Measurements from ENCODE around the gene GPR107.
A peak's percentile ranks its signal among the peaks of the same experiment; 100 is the strongest.

Gene GPR107

GRCh38 chr9:130154816-130155215 is 101.1 kb downstream of the GPR107 start:
- Mint-ChIP-seq H3K27ac (no peak overlapping the region), H3K27me3 (no peaks in the 10 kb centered on the region), H3K4me3 (no peak overlapping the region), H3K36me3 (ENCODE audit: low read depth) (no peaks in the 10 kb centered on the region), H3K9me3 (no peaks in the 10 kb centered on the region), H3K4me1 (ENCODE audit: low read depth) (peaks cover under 1% of the 10 kb centered on the region)
- no peak for DNase-seq

GRCh38 chr9:130155647-130156046 is 101.9 kb downstream of the GPR107 start:
- Mint-ChIP-seq H3K4me3 (no peak overlapping the region), H3K27ac (no peak overlapping the region), H3K27me3 (no peaks in the 10 kb centered on the region), H3K9me3 (no peaks in the 10 kb centered on the region), H3K36me3 (ENCODE audit: low read depth) (no peaks in the 10 kb centered on the region), H3K4me1 (ENCODE audit: low read depth) (peaks cover 6% of the 10 kb centered on the region)
- no peak for DNase-seq

DNA sequence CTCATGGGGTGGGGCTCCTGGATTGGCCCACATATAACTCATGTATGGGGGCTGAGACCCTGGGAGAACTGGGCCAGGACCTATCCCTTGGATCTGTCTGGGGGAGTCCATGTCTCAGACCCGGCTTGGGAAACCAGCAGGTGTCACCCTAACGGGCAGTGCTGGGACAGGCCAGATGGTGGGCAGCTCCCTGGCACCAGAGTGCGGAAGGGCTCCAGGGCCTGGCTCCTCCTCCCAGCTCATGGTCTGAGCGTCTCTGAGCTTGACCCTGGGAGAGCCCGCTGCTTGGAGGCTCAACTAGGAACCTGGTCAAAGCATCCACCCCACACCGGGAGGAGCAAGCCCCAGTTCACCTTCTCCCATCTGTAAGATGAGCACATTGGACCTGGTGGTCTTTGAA is 103.0 kb downstream of the GPR107 start:
- Mint-ChIP-seq H3K4me1 (ENCODE audit: low read depth) (peaks cover 6% of the 10 kb centered on the region), H3K9me3 (no peaks in the 10 kb centered on the region), H3K27ac (no peak overlapping the region), H3K27me3 (no peaks in the 10 kb centered on the region), H3K36me3 (ENCODE audit: low read depth) (no peaks in the 10 kb centered on the region), H3K4me3 (no peak overlapping the region)
- DNase-seq, result no peak

GRCh38 chr9:130157079-130157478 is 103.4 kb downstream of the GPR107 start:
- Mint-ChIP-seq H3K36me3 (ENCODE audit: low read depth) (no peaks in the 10 kb centered on the region), H3K27me3 (no peaks in the 10 kb centered on the region), H3K4me1 (ENCODE audit: low read depth) (peaks cover 6% of the 10 kb centered on the region), H3K27ac (no peak overlapping the region), H3K4me3 (no peak overlapping the region), H3K9me3 (no peaks in the 10 kb centered on the region)
- DNase-seq, result no peak

- no peaks in the 10 kb centered on the region for H3K9me3 Mint-ChIP-seq
- H3K27ac Mint-ChIP-seq, result no peak overlapping the region
- no peak for DNase-seq
- no peak overlapping the region for H3K4me3 Mint-ChIP-seq
- peaks cover 6% of the 10 kb centered on the region for H3K4me1 Mint-ChIP-seq (ENCODE audit: low read depth)
- H3K27me3 Mint-ChIP-seq, result no peaks in the 10 kb centered on the region
- no peaks in the 10 kb centered on the region for H3K36me3 Mint-ChIP-seq (ENCODE audit: low read depth)
Measured at GRCh38 chr9:130158001-130158400, 104.3 kb downstream of the GPR107 start.

DNA sequence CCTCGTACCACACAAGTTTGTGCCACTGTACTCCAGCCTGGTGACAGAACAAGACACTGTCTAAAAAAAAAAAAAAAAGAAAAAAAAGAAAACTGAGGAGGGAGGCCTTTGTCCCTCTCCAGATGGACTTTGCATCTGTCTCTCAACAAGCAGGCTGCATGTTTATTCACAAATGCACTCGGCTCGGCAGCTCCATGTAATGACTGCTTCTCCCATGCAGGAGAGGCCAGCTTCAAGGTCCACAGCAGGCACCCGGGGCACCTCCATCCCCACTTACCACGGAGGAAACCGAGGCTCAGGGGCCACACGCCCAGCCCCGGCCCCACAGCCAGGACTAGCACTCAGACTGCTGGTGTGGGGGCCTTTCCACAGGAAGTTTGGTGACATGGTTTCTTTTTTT is 105.4 kb downstream of the GPR107 start:
- Mint-ChIP-seq H3K36me3 (ENCODE audit: low read depth) (no peaks in the 10 kb centered on the region), H3K9me3 (no peaks in the 10 kb centered on the region), H3K4me1 (ENCODE audit: low read depth) (peaks cover 6% of the 10 kb centered on the region), H3K27me3 (no peaks in the 10 kb centered on the region), H3K27ac (no peak overlapping the region), H3K4me3 (no peak overlapping the region)
- DNase-seq, result no peak

GRCh38 chr9:130159915-130160670 is 106.4 kb downstream of the GPR107 start:
- Mint-ChIP-seq H3K27ac (no peak overlapping the region), H3K36me3 (ENCODE audit: low read depth) (no peaks in the 10 kb centered on the region), H3K4me1 (ENCODE audit: low read depth) (peaks cover 6% of the 10 kb centered on the region), H3K27me3 (no peaks in the 10 kb centered on the region), H3K4me3 (no peak overlapping the region), H3K9me3 (no peaks in the 10 kb centered on the region)
- DNase-seq, result no peak

DNA sequence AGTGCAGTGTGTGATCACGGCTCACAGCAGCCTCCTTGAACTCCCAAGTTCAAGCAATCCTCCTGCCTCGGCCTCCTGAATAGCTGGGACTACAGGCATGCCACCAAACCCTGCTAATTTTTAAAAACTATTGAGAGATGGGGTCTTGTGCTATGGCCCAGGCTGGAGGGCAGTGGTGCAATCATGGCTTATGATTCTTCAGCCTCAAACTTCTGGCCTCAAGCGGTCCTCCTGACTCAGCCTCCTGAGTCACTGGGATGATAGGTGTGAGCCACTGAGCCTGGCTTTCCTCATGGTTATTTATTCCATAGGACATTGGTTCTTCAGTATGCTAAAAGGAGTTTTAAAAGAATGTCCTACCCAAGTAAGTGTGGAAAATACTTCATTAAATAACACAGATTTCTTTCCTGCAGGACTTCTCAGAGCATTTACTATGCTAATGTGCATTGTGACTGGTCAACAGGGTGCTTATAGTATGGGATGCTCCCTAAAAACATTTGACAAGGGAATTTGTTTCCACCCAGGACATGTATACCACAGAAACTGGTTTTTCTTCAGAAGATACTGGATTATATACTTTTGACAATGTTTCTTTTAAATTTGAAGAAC is 107.3 kb downstream of the GPR107 start:
- H3K36me3 Mint-ChIP-seq (ENCODE audit: low read depth), result no peaks in the 10 kb centered on the region
- H3K9me3 Mint-ChIP-seq, result no peaks in the 10 kb centered on the region
- H3K27me3 Mint-ChIP-seq, result no peaks in the 10 kb centered on the region
- H3K4me3 Mint-ChIP-seq, result no peak overlapping the region
- H3K27ac Mint-ChIP-seq, result no peak overlapping the region
- H3K4me1 Mint-ChIP-seq (ENCODE audit: low read depth), result peaks cover 6% of the 10 kb centered on the region
- DNase-seq, result no peak

- no peak for DNase-seq
- Mint-ChIP-seq H3K4me3 (no peak overlapping the region), H3K4me1 (ENCODE audit: low read depth) (peaks cover 7% of the 10 kb centered on the region), H3K27ac (no peak overlapping the region), H3K27me3 (peaks cover 4% of the 10 kb centered on the region), H3K9me3 (no peaks in the 10 kb centered on the region), H3K36me3 (ENCODE audit: low read depth) (no peaks in the 10 kb centered on the region)
Measured at GRCh38 chr9:130165579-130165978, 111.9 kb downstream of the GPR107 start.

- H3K27ac Mint-ChIP-seq, result no peak overlapping the region
- H3K27me3 Mint-ChIP-seq, result peaks cover 12% of the 10 kb centered on the region
- H3K36me3 Mint-ChIP-seq (ENCODE audit: low read depth), result no peaks in the 10 kb centered on the region
- DNase-seq, result no peak
- H3K4me3 Mint-ChIP-seq, result no peak overlapping the region
- no peaks in the 10 kb centered on the region for H3K9me3 Mint-ChIP-seq
- peaks cover 9% of the 10 kb centered on the region for H3K4me1 Mint-ChIP-seq (ENCODE audit: low read depth)
Measured at GRCh38 chr9:130166399-130166798, 112.7 kb downstream of the GPR107 start.

DNA sequence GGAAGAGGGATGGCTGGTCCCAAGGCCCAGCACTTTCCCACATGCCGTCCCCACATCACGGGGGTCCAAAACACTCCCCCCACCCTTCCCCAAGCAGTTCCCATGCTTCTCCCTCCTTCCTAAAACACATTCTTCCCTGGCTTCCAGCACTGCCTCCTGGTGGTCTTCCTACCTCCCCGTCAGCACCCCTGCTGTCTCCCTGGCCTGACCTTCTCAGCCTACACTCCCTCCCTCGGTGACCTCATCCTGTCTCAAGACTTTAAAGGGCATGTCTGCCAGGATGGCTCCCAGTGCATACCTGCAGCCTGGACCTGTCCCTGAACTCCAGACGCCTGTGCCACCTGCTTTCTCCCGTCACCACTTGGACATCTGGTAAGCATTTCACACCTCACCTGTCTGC is 114.2 kb downstream of the GPR107 start:
- Mint-ChIP-seq H3K9me3 (no peaks in the 10 kb centered on the region), H3K27ac (no peak overlapping the region), H3K4me3 (no peak overlapping the region), H3K36me3 (ENCODE audit: low read depth) (no peaks in the 10 kb centered on the region), H3K4me1 (ENCODE audit: low read depth) (peaks cover 9% of the 10 kb centered on the region), H3K27me3 (peaks cover 12% of the 10 kb centered on the region)
- DNase-seq, result no peak

GRCh38 chr9:130171226-130172148 is 117.8 kb downstream of the GPR107 start:
- DNase-seq, result peak; percentile 42
- Mint-ChIP-seq H3K27ac (peak overlapping the region; percentile 19), H3K4me1 (ENCODE audit: low read depth) (peaks cover 13% of the 10 kb centered on the region), H3K36me3 (ENCODE audit: low read depth) (peaks cover 2% of the 10 kb centered on the region), H3K4me3 (peak overlapping the region; percentile 59), H3K9me3 (no peaks in the 10 kb centered on the region), H3K27me3 (peaks cover 29% of the 10 kb centered on the region)

DNA sequence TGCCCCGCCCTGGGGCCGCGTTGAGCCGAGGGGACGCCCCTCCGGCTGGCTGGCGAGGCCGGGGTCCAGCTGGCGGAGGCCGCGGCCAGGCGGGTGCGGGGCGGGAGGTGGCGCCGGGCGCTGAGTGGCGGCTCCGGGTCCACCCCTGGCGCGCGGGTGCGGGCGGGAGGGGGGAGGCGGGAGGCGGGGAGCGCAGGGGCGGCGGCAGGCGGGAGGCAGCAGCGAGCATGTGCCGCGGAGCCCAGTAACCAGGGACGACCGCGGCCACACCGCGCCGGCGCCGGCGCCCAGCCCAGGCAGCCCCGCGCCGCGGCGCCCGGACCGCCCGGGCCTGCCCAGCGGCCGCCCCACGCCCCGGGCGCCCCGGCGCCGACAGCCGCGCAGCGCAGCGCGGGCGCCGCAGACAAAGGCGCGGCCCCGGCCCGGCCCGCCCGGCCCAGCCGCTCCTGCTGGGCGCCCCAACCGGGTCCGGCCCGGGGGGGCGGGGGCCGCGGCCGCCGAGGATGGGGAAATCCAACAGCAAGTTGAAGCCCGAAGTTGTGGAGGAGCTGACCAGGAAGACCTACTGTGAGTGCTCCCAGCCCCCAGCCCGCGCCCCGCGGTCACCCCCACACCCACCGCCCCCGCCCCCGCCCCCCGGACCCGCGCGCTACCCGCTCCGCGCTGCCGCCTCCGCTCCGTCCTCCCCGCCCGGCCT is 118.6 kb downstream of the GPR107 start, which contains the start of gene NCS1:
Gene NCS1, plus strand, starts transcription at position 244 of the 697 bp plus-strand sequence. Its CDS starts 260 bp downstream, at position 504.
- peak within 1 kb of the TSS; percentile 81 for H3K4me3 Mint-ChIP-seq

More for the DNA sequence above, 118.6 kb downstream of the GPR107 start, which contains the start of gene NCS1:
- no peaks in the 10 kb centered on the region for H3K9me3 Mint-ChIP-seq
- H3K4me1 Mint-ChIP-seq (ENCODE audit: low read depth), result peaks cover 8% of the 10 kb centered on the region
- peaks cover 29% of the 10 kb centered on the region for H3K27me3 Mint-ChIP-seq
- peak within 1 kb of the TSS; percentile 71 for H3K27ac Mint-ChIP-seq
- DNase-seq, result peak; percentile 78
- peaks cover 4% of the 10 kb centered on the region for H3K36me3 Mint-ChIP-seq (ENCODE audit: low read depth)

Data from activated T-cell treated with anti-CD3 and anti-CD28 coated beads, Interleukin-2, amount 50 U/mL, for 24 hours (primary cell).